NOMO-1 treated with dmso at 0.1 percent for 144 hours (cell line): ENCODE measurements around the gene ZNF76.
"Not testable (repeated sequence)": the region's sequence is repeated elsewhere in the genome, so short reads cannot be mapped to it uniquely, and the experiment has no call there.

ENCODE experiments used
- DNase-seq: peaks from one replicate; lab custom pipeline; 2025; ENCODE audit not compliant: unreplicated experiment; lab: John Stamatoyannopoulos, UW

ZNF76 gene

DNA sequence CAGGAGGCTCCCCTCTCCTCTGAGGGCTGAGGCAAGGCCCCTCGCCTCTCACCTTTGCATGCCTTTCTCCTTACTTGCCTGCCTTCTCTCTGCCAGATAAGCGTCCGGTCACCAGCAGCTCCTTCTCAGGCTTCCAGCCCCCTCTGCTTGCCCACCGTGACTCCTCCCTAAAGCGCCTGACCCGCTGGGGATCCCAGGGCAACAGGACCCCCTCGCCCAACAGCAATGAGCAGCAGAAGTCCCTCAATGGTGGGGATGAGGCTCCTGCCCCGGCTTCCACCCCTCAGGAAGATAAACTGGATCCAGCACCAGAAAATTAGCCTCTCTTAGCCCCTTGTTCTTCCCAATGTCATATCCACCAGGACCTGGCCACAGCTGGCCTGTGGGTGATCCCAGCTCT is 61.6 kb downstream of the ZNF76 start:
- no peak for DNase-seq

DNA sequence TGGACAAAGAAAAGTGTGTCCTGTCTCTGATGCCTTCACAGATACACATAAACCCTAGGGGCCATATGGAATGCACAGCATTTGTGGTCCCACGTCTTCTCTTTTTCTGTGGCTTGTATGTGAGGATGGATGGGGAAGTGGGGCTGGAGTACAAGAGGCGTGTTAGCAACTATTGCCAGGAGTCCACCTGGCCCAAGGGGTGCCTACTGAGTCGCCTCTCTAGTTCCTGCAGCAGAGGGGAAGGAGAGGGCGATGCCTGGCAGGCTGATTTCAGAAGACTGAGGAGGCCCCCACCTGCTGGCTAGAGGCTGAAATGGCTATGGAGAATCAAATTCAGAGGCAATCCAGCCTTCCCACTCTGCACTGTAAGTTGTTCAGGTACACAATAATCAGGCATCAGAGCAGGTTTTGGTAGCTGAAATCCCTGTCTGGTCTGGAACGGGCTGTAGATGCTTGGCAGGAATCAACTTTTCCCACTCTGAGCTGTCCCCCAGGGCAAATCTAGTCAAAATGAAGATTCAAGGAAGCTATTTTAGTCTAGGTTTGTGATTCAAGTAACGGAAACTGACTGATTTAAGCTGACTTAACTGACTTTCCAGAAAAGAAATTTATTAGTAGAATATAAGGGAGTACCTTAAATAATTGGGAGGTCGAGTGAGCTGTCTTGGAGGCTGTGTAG is 68.0 kb downstream of the ZNF76 start:
- DNase-seq: peak; percentile 21

- DNase-seq: no peak
Measured at GRCh38 chr6:35328108-35328723, 68.7 kb downstream of the ZNF76 start.

GRCh38 chr6:35328965-35329364 is 69.4 kb downstream of the ZNF76 start:
- not testable (repeated sequence) for DNase-seq

GRCh38 chr6:35330541-35331119 is 71.1 kb downstream of the ZNF76 start:
- DNase-seq: no peak

GRCh38 chr6:35332074-35332887 is 72.7 kb downstream of the ZNF76 start:
- DNase-seq: not testable (repeated sequence)

- no peak for DNase-seq
Measured at GRCh38 chr6:35341557-35341956, 82.0 kb downstream of the ZNF76 start.

- DNase-seq: peak; percentile 96
Measured at GRCh38 chr6:35342258-35343091, 82.9 kb downstream of the ZNF76 start, which contains the start of gene PPARD. TSS of gene PPARD (plus strand) at chr6:35342558. CDS start at chr6:35411088, 68,530 bp downstream.

DNA sequence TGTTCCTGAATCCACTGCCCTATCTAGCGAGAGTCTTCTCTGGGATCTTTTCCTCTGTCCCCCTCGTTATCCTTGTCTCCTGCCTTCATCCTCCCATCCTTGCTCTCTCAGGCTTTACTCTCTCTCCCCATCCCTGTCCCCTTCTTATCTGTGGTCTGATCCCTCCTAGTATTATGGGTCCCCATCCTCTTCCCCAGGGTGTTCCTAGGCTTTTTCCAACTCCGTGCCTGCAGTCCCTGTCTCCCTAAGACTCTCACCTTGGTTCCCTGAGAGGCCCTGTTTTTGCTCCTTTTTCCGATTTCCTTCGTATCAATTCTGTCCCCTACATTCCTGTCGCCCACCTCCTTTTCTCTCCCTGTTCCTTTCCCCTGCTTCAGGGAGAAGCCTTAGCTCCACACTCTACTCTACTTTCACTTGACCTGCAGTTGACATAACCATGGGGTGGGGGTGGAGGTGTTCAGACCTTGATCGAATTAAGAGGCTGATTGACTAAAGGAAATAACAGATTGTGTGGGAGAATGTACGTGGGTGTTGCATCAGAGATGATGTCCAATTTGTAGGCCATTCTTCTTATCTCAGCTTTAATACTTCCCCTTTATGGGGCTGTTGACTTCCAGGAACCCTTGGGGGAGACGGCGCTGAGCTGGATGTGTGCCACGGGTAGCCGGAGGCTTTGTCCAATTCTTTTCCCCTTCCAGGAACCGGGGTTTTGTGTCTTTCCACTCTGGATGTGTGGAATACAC is 83.7 kb downstream of the ZNF76 start:
- DNase-seq: peak; percentile 65

GRCh38 chr6:35343835-35344550 is 84.5 kb downstream of the ZNF76 start:
- no peak for DNase-seq
